Ishikawa (cell line): ENCODE measurements around the gene IKBIP.

Source experiments
- CEBPB ChIP-seq: IDR thresholded peaks from 2 replicates; pipeline ENCODE4 v1.6.1; 2012
- CREB1 ChIP-seq: IDR thresholded peaks from 2 replicates; pipeline ENCODE4 v1.6.1; 2012; ENCODE audit warnings: low read depth
- EGR1 ChIP-seq: IDR thresholded peaks from 2 replicates; pipeline ENCODE4 v1.6.1; 2012
- EP300 ChIP-seq: IDR thresholded peaks from 2 replicates; pipeline ENCODE4 v1.6.1; 2012; ENCODE audit warnings: borderline replicate concordance
- FOXM1 ChIP-seq: IDR thresholded peaks from 2 replicates; pipeline ENCODE4 v1.6.1; 2012; ENCODE audit warnings: low read depth, borderline replicate concordance
- NFIC ChIP-seq: IDR thresholded peaks from 2 replicates; pipeline ENCODE4 v1.6.1; 2012
- RAD21 ChIP-seq: IDR thresholded peaks from 2 replicates; pipeline ENCODE4 v1.6.1; 2012; ENCODE audit warnings: low read depth
- TAF1 ChIP-seq: IDR thresholded peaks from 2 replicates; pipeline ENCODE4 v1.6.1; 2012; ENCODE audit warnings: low read depth, mild to moderate bottlenecking
- TCF12 ChIP-seq: IDR thresholded peaks from 2 replicates; pipeline ENCODE4 v1.6.1; 2012; ENCODE audit warnings: low read depth
- TEAD4 ChIP-seq: IDR thresholded peaks from 2 replicates; pipeline ENCODE4 v1.6.1; 2012
- YY1 ChIP-seq: IDR thresholded peaks from 2 replicates; pipeline ENCODE4 v1.6.1; 2012; ENCODE audit warnings: low read depth
- ZBTB7A ChIP-seq: IDR thresholded peaks from 2 replicates; pipeline ENCODE4 v1.6.1; 2012; ENCODE audit warnings: low read depth
- TF ChIP-seq, protein P1 (sequence below): IDR thresholded peaks from 2 replicates; pipeline ENCODE4 v1.6.1; 2012
- TF ChIP-seq, protein P2 (sequence below): IDR thresholded peaks from 2 replicates; pipeline ENCODE4 v1.6.1; 2012
- TF ChIP-seq, protein P3 (sequence below): IDR thresholded peaks from 2 replicates; pipeline ENCODE4 v1.6.1; 2012; ENCODE audit warnings: low read depth, mild to moderate bottlenecking

The IKBIP gene

DNA sequence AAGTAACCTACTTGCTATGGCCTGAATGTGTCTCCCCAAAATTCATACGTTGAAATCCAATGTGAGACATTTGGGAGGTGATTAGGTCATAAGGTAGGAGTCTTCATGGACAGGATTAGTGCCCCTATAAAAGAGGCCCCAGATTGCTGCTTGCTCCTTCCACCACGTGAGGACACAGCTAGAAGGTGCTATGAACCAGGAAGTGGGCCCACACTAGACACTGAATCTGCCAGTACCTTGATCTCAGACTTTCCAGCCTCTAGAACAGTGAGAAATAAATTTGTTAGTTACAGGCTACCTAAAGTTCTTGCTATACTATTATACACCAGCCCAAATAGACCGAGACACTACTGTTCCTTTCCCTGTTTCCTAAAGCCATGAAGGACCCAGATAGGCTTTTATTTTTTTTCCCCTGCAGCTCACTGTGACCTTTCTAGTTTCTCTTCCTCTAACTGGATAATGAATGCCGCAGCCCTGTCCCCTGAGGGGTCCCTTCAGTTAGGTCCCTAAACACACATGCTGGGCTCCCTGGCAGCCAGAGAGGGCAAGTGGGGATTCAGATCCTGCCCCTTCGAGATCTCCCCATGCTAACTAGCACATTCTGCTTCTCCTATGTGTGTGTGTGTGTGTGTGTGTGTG, 31.8 kb downstream of the IKBIP start:
- TF ChIP-seq TEAD4: no peak

DNA sequence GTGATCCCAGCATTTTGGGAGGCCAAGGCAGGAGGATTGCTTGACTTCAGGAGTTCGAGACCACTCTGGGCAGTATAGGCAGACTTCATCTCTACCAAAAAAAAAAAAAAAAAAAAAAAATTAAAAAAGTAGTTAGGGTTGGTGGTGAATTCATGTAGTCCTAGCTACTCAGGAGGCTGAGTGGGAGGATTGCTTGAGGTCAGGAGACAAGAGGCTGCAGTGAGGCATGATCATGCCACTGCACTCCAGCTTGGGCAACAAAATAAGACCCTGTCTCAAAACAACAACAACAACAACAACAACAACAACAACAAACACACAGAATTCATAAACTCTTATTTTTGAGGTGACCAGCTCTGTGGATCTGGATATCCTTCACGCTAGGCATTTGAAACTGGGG, 34.0 kb downstream of the IKBIP start:
- TF ChIP-seq NFIC (no peak), YY1 (no peak)
- TF ChIP-seq, protein P1, sequence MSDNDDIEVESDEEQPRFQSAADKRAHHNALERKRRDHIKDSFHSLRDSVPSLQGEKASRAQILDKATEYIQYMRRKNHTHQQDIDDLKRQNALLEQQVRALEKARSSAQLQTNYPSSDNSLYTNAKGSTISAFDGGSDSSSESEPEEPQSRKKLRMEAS: no peak

DNA sequence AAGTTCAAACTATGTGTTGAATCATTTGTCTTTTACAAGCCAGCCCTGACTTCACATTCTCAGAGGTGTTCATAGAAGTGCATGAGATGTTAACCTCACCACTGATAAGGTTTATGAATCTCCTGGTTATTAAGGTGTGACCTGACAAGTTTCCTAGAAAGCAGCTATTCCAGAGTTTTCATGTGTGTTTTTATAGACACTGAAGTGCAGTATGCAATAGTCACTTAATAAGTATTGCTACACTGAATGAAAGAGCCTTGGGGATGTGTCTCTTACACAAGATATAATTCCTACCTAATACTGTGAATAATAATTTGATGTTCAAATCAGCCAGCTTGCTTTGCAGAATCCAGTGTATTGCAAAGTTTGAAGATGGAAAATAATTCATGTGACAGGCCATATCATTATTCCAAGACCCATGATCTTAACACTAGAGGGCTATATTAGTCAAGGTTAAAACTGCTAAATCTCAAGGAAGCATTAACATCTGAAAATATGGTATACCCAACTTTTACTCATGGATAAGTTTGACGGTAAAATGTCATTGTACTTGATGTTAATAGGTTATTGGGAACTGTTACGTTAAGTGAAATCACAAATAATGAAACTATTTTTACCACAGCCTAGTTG, 38.1 kb downstream of the IKBIP start:
- TF ChIP-seq NFIC (no peak), EGR1 (no peak), TEAD4 (no peak), CEBPB (no peak), FOXM1 (no peak), RAD21 (peak; percentile 40; the same call in 1 of the 2 replicates), EP300 (no peak)
- TF ChIP-seq, protein P2, sequence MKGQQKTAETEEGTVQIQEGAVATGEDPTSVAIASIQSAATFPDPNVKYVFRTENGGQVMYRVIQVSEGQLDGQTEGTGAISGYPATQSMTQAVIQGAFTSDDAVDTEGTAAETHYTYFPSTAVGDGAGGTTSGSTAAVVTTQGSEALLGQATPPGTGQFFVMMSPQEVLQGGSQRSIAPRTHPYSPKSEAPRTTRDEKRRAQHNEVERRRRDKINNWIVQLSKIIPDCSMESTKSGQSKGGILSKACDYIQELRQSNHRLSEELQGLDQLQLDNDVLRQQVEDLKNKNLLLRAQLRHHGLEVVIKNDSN: no peak
- TF ChIP-seq, protein P3, sequence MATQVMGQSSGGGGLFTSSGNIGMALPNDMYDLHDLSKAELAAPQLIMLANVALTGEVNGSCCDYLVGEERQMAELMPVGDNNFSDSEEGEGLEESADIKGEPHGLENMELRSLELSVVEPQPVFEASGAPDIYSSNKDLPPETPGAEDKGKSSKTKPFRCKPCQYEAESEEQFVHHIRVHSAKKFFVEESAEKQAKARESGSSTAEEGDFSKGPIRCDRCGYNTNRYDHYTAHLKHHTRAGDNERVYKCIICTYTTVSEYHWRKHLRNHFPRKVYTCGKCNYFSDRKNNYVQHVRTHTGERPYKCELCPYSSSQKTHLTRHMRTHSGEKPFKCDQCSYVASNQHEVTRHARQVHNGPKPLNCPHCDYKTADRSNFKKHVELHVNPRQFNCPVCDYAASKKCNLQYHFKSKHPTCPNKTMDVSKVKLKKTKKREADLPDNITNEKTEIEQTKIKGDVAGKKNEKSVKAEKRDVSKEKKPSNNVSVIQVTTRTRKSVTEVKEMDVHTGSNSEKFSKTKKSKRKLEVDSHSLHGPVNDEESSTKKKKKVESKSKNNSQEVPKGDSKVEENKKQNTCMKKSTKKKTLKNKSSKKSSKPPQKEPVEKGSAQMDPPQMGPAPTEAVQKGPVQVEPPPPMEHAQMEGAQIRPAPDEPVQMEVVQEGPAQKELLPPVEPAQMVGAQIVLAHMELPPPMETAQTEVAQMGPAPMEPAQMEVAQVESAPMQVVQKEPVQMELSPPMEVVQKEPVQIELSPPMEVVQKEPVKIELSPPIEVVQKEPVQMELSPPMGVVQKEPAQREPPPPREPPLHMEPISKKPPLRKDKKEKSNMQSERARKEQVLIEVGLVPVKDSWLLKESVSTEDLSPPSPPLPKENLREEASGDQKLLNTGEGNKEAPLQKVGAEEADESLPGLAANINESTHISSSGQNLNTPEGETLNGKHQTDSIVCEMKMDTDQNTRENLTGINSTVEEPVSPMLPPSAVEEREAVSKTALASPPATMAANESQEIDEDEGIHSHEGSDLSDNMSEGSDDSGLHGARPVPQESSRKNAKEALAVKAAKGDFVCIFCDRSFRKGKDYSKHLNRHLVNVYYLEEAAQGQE: no peak

DNA sequence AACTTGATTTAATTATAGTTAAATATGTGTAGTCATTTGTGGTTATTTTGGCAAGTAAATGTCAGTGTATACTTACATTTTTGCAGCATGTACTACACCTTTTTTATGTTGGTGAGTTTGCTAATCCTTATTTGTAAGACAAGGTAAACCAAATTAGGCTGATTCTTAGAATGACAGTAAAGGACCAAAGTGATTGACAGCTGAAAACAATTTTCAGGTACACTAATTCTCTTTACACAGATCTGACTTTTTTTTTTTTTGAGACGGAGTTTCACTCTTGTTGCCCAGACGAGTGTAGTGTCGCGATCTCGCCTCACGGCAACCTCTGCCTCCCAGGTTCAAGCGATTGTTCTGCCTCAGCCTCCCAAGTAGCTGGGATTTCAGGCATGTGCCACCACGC, 42.7 kb downstream of the IKBIP start:
- no peak for TF ChIP-seq RAD21
- no peak for TF ChIP-seq TAF1
- TF ChIP-seq ZBTB7A: no peak
- no peak for TF ChIP-seq EP300

DNA sequence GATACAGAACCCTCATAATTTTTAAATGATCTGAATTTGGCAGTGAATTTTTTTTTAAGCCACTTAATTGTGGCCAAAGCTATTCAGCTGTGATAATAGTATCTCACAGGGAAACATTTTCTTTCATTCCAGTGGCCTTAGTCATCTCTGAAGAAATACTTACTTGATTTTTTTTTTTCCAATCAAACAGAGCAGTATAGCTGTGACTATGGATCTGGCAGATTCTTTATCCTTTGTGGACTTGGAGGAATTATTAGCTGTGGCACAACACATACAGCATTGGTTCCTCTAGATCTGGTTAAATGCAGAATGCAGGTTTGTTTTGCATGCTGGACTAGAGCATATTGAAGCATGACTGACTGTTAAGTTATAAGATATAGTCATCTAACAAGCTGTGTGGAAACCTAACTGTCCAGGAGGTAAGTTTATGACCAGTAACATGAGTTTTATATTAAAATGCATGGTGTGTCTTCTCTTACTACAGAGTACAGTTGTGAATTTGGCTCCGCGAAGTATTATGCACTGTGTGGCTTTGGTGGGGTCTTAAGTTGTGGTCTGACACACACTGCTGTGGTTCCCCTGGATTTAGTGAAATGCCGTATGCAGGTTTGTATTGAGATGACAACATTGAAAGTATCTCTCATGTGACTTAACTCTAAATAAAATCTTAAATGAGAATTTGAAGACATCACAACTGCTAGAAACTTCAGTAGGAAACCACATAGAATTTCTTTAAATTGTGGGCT, 49.2 kb downstream of the IKBIP start:
- TF ChIP-seq EP300: no peak
- peak; percentile 13; the same call in 1 of the 2 replicates for TF ChIP-seq CEBPB

DNA sequence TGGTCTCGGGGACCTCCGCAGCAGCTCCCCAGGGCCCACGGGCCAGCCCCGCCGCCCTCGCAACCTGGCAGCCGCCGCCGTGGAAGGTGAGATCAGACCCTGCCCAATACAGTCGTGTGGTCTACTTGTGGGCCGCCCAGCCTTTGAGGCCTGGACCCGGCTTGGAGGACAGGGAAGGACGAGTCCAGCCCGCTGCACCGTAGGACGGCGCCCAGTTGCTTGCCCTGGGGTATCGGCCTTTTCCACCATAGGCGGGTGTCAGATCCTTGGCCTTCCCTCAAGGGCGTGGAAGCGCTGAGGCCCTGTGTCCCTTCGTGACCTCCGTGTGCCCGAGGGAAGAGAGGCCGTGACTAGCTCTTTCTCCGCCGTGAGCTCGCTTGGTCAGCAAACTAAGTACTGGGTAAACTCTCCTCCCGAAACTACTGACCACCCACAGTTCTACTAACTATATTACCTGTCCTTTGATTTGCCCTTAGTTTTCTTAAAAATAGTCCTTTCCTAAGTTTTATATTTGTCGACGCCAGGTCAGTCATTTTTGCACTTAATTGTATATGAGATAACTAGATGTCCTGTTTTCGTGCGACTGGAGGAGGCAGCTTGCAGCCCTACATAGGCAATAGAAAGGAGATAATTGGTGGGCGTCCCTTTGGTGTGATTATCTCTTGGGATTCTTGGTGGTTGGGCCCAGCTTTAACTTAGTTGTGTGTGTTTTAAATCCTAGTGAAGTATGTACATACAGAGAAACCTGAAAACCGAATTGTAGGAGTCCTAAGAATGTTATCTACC, 50.3 kb downstream of the IKBIP start:
- TF ChIP-seq, protein P2: no peak
- TF ChIP-seq TEAD4 (no peak), YY1 (no peak), EGR1 (no peak), RAD21 (no peak)

DNA sequence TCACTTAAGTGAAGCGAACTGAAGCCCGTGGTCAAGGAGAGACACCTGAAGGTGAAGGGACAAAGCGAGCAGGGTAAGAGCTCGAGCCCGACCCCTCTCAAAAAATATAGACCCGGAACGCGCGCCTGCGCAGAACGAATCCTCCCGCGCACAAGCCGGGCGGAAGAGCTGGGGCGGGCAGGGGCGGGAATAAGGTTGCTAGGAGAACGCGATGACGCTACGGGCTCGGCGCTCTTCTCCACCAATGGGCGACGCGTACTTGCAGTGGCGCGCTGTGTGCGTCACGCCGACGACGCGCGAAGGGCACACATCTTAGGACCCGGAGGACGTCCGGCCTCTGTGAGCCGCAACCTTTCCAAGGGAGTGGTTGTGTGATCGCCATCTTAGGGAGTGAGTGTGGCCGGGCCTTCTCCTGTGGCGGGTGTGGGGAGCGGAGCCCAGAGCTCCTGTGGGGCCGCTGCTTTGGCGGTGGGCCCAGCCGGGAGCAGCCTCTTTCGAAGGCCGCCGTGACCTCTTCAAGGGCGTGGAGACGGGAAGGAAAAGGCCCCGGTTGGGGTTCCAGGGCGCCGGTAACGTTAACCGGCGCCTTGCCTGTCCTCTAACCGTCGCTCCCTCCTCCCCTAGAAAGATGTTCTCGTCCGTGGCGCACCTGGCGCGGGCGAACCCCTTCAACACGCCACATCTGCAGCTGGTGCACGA, 51.1 kb downstream of the IKBIP start, which contains the start of gene SLC25A3:
SLC25A3 (plus strand) TSS at position 336 of the 699 bp plus-strand sequence; CDS start at position 629, 293 bp downstream.
- TF ChIP-seq RAD21 (no peak), CEBPB (no peak), TEAD4 (peak; percentile 48; the same call in 1 of the 2 replicates), TCF12 (0 out of 2 replicates have a peak, but pooled peaks have one; percentile 43), CREB1 (peak; percentile 98), ZBTB7A (no peak), TAF1 (peak; percentile 95), EGR1 (0 out of 2 replicates have a peak, but pooled peaks have one; percentile 32), EP300 (no peak), YY1 (peak; percentile 88), FOXM1 (peak; percentile 55), NFIC (no peak)
- TF ChIP-seq, protein P1: peak; percentile 89
- TF ChIP-seq, protein P2: 0 out of 2 replicates have a peak, but pooled peaks have one; percentile 28
- TF ChIP-seq, protein P3: no peak
